Endothelial cell of umbilical vein (primary cell): Measurements from ENCODE around the gene DPF3. TPM values are rescaled to one million over a fixed set of nuclear protein-coding genes. Genes with fewer than 3 reads are reported as not detected.

ENCODE experiments used
- BruUV-seq: library from RNA; stranded (reverse); fragments of 400-500 nt; replicated peaks from 2 replicates; lab custom pipeline; 2021; lab: Mats Ljungman, UMichigan
- CTCF ChIA-PET: fragments of 300-600, 350-600 bp; sonication (Branson Sonifier 250); formaldehyde crosslinking; loops from one replicate; lab custom pipeline; 2021; ENCODE audit warnings: antibody characterized with exemption, inconsistent platforms; lab: Charles Lee
- POLR2A ChIA-PET: fragments of 300-600, 350-600 bp; sonication (Branson Sonifier 250); formaldehyde crosslinking; loops from one replicate; lab custom pipeline; 2021; ENCODE audit warnings: antibody characterized with exemption, inconsistent platforms; lab: Charles Lee
- DNase-seq: peaks from one replicate; pipeline ENCODE4 v3.0.0-alpha.2; 2011; ENCODE audit warnings: low read depth, low spot score
- FAIRE-seq: peaks from 2 replicates; lab custom pipeline; 2011; peaks lifted over from hg19 to GRCh38; lab: Jason Lieb, UNC
- H2AFZ ChIP-seq: 2 replicates; pipeline ENCODE4 v1.6.0; 2012; ENCODE audit warnings: low read depth, low read length, control low read depth, inconsistent platforms
- H3K27ac ChIP-seq: 2 replicates; pipeline ENCODE4 v1.5.1; 2011; ENCODE audit warnings: low read depth, mild to moderate bottlenecking, control low read depth, low read length, moderate library complexity; ENCODE audit not compliant: insufficient read depth
- H3K27me3 ChIP-seq, 2 experiments: 2 replicates each; pipeline versions ENCODE4 v1.6.0 to v1.6.1; 2011; ENCODE audit warnings: low read length in 2 of 2, mixed read lengths in 1 of 2; ENCODE audit not compliant: control insufficient read depth in 2 of 2, insufficient read depth in 2 of 2
- H3K36me3 ChIP-seq, 2 experiments: 2 replicates in 1 of 2; 3 replicates in 1 of 2; pipeline ENCODE4 v1.5.1; 2011; ENCODE audit warnings: low read length in 2 of 2, mild to moderate bottlenecking in 1 of 2, moderate library complexity in 1 of 2; ENCODE audit not compliant: control insufficient read depth in 2 of 2, insufficient read depth in 2 of 2; ENCODE audit errors: extremely low read depth in 1 of 2
- H3K4me1 ChIP-seq: 3 replicates; pipeline ENCODE4 v1.5.1; 2011; ENCODE audit warnings: mild to moderate bottlenecking, low read length; ENCODE audit not compliant: control insufficient read depth, insufficient read depth; ENCODE audit errors: extremely low read depth
- H3K4me2 ChIP-seq: 2 replicates; pipeline ENCODE4 v1.6.1; 2011; ENCODE audit warnings: low read length, control low read depth, mixed read lengths; ENCODE audit not compliant: insufficient read depth
- H3K4me3 ChIP-seq, 3 experiments: fragments of 200-600 bp in 1 of 3; sonication (generic), shearing (Covaris generic) in 1 of 3; replicated peaks in 1 of 3; 2 replicates each; pipeline ENCODE4 v1.5.1; 2011 to 2016; ENCODE audit warnings: control low read depth in 3 of 3, low read length in 3 of 3, mild to moderate bottlenecking in 2 of 3, inconsistent platforms in 1 of 3, low read depth in 1 of 3, moderate library complexity in 1 of 3; ENCODE audit not compliant: insufficient read depth in 1 of 3
- H3K79me2 ChIP-seq: 2 replicates; pipeline ENCODE4 v1.6.0; 2012; ENCODE audit warnings: low read length, inconsistent platforms; ENCODE audit not compliant: control insufficient read depth, insufficient read depth
- H3K9ac ChIP-seq: replicated peaks from 2 replicates; pipeline ENCODE3; 2011; ENCODE audit warnings: low read length, control low read depth; ENCODE audit not compliant: insufficient read depth; ENCODE audit errors: extremely low read depth
- H3K9me1 ChIP-seq: replicated peaks from 3 replicates; pipeline ENCODE4 v1.6.0; 2011; ENCODE audit warnings: mild to moderate bottlenecking, low read length; ENCODE audit not compliant: control insufficient read depth, insufficient read depth; ENCODE audit errors: extremely low read depth
- H3K9me3 ChIP-seq: replicated peaks from 2 replicates; pipeline ENCODE4 v1.5.1; 2012; ENCODE audit warnings: low read length, inconsistent platforms; ENCODE audit not compliant: control insufficient read depth, insufficient read depth
- H4K20me1 ChIP-seq: replicated peaks from 2 replicates; pipeline ENCODE3; 2011; ENCODE audit warnings: mild to moderate bottlenecking, low read length; ENCODE audit not compliant: control insufficient read depth, insufficient read depth; ENCODE audit errors: extremely low read depth
- CTCF ChIP-seq, 2 donors: IDR thresholded peaks; 1 replicate in 1 of 2; 2 replicates in 1 of 2; pipeline ENCODE4 v1.5.1; 2011; ENCODE audit warnings: low read length in 2 of 2, mild to moderate bottlenecking in 2 of 2, moderate library complexity in 2 of 2, control low read depth in 1 of 2, inconsistent platforms in 1 of 2, low read depth in 1 of 2; ENCODE audit not compliant: insufficient read depth in 1 of 2; ENCODE audit errors: extremely low read depth in 1 of 2
- EZH2 ChIP-seq: IDR thresholded peaks from 2 replicates; pipeline ENCODE4 v1.6.1; 2012; ENCODE audit warnings: borderline replicate concordance, low read depth, mild to moderate bottlenecking, moderate library complexity, low read length, inconsistent platforms; ENCODE audit not compliant: severe bottlenecking
- GATA2 ChIP-seq: IDR thresholded peaks from 2 replicates; pipeline ENCODE4 v1.7.0; 2011; ENCODE audit warnings: low read depth, mild to moderate bottlenecking, moderate library complexity, mixed read lengths, low read length; ENCODE audit not compliant: insufficient read length, insufficient read depth
- JUN ChIP-seq: IDR thresholded peaks from 2 replicates; pipeline ENCODE4 v1.6.1; 2011; ENCODE audit warnings: borderline replicate concordance, low read depth; ENCODE audit not compliant: insufficient read length, insufficient read depth
- MAX ChIP-seq: IDR thresholded peaks from 2 replicates; pipeline ENCODE4 v1.6.1; 2011; ENCODE audit not compliant: insufficient read depth, insufficient read length
- MYC ChIP-seq: IDR thresholded peaks from one replicate; pipeline ENCODE4 v1.6.1; 2011; ENCODE audit warnings: mild to moderate bottlenecking, low read depth, low read length
- POLR2A ChIP-seq: IDR thresholded peaks from 2 replicates; pipeline ENCODE4 v1.6.1; 2012; ENCODE audit warnings: low read depth, mild to moderate bottlenecking, control low read depth, low read length
- POLR2AphosphoS5 ChIP-seq: IDR thresholded peaks from 2 replicates; pipeline ENCODE4 v1.6.1; 2012; ENCODE audit warnings: low read depth, mild to moderate bottlenecking, control low read depth, low read length, moderate library complexity; ENCODE audit not compliant: insufficient read depth
- dilution Hi-C: fragments of 300-500 bp; cut with MboI; formaldehyde crosslinking; loops from one replicate; pipeline ENCODE4 v1.15.0; 2019; ENCODE audit warnings: low sequenced_read_pairs; ENCODE audit not compliant: extremely low pct_ligation_motif_present
- intact Hi-C: fragments of 100-400 bp; cut with micrococcal nuclease; formaldehyde crosslinking; loops from one replicate; pipeline ENCODE4 v1.10.0; 2022
- polyA plus RNA-seq, 4 experiments: library from polyadenylated mRNA; depleted of rRNA in 3 of 4; stranded (reverse) in 3 of 4; unstranded in 1 of 4; fragments of >200 nt; gene quantifications; 2 replicates each; pipeline versions ENCODE4 v1.2.1 to v1.2.3, GENCODE V29; 2011 to 2012; ENCODE audit warnings: missing spikeins in 1 of 4
- total RNA-seq: library from RNA; stranded (reverse); gene quantifications from 2 replicates; pipeline ENCODE4 v1.2.3, GENCODE V29; 2021

The DPF3 gene
- total and polyA plus RNA-seq, 2 donors (not counting 3 experiments of a cell fraction or from before 2014, with no cell fraction given), result 2.4 to 3.5 TPM

- Histone ChIP-seq H3K4me1 (peaks cover 27% of the 10 kb centered on the region), H3K36me3 (no peaks in the 10 kb centered on the region), H3K4me3 (peak overlapping the region; percentile 72 to 99 (median 92)), H3K9ac (peak overlapping the region; percentile 72), H3K27ac (peak overlapping the region; percentile 66), H2AFZ (peak overlapping the region; percentile 84), H3K79me2 (peaks cover 28% of the 10 kb centered on the region), H3K9me3 (no peaks in the 10 kb centered on the region), H3K4me2 (peak overlapping the region; percentile 89), H3K27me3 (no peaks in the 10 kb centered on the region), H4K20me1 (no peaks in the 10 kb centered on the region), H3K9me1 (no peaks in the 10 kb centered on the region)
- ChIA-PET POLR2A (interaction anchor here (1.8 kb wide), 1 partner anchor 8 kb away, joined by 11 read pairs; no protein-coding TSS in a partner anchor), CTCF (interaction anchor here (1.3 to 4.6 kb wide), 6 partner anchors 8 to 378 kb away, joined by 3 to 59 read pairs (median 10); no protein-coding TSS in a partner anchor)
- dilution Hi-C loops (no loop called here), intact Hi-C loops (loop anchor here (1.0 kb wide), 1 partner anchor 8 kb away; no protein-coding TSS in a partner anchor)
- peak; percentile 60 for FAIRE-seq
- DNase-seq, result peak; percentile 56
- TF ChIP-seq MYC (no peak), CTCF (IDR thresholded peaks at IDR 0.05; ENCODE audit: extremely low read depth in 1 of 2, insufficient read depth in 1 of 2, low read depth in 1 of 2, low read length in 2 of 2) (peak in 1 of 2 donors; percentile 7)
- BruUV-seq, result no TSS peak
Measured at GRCh38 chr14:72892103-72892878, 1.6 kb downstream of the DPF3 start.

- Histone ChIP-seq H2AFZ (peak overlapping the region; percentile 84), H3K36me3 (no peaks in the 10 kb centered on the region), H3K9ac (peak overlapping the region; percentile 72), H3K4me2 (peak overlapping the region; percentile 89), H3K9me3 (no peaks in the 10 kb centered on the region), H3K4me1 (peaks cover 27% of the 10 kb centered on the region), H3K27ac (no peak overlapping the region), H3K79me2 (peaks cover 28% of the 10 kb centered on the region), H3K27me3 (no peaks in the 10 kb centered on the region), H3K4me3 (peak overlapping the region; percentile 72 to 99 (median 92)), H3K9me1 (no peaks in the 10 kb centered on the region), H4K20me1 (no peaks in the 10 kb centered on the region)
- TF ChIP-seq GATA2 (no peak), MAX (no peak), EZH2 (no peak), JUN (no peak), POLR2AphosphoS5 (no peak), POLR2A (no peak)
- dilution Hi-C loops, result no loop called here
- CTCF ChIA-PET, result interaction anchor here (1.3 to 4.6 kb wide), 6 partner anchors 8 to 378 kb away, joined by 3 to 59 read pairs (median 10); no protein-coding TSS in a partner anchor
- no TSS peak for BruUV-seq
- FAIRE-seq (no peak), DNase-seq (no peak)
- intact Hi-C loops, result loop anchor here (1.0 kb wide), 1 partner anchor 7 kb away; no protein-coding TSS in a partner anchor
- POLR2A ChIA-PET, result no interaction called here
Measured at GRCh38 chr14:72891666-72892102, 2.2 kb downstream of the DPF3 start.
